ENCODE measurements around the gene TMBIM1.

The TMBIM1 gene

GRCh38 chr2:218260742-218261422, 31.4 kb downstream of the TMBIM1 start, which contains the start of gene GPBAR1:
Gene GPBAR1, plus strand, starts transcription at chr2:218261015. Its CDS starts 1,710 bp downstream, at chr2:218262725.
- H3K4me3 ChIP-seq (replicated peaks; ENCODE audit: low read depth, low read length), result no peak within 1 kb of the TSS
- no peak for DNase-seq (ENCODE audit: extremely low read depth, insufficient read length)
- H3K36me3 ChIP-seq (ENCODE audit: control insufficient read depth, insufficient read depth, low read length), result peaks cover 26% of the 10 kb centered on the region
- H3K27me3 ChIP-seq (replicated peaks; ENCODE audit: control insufficient read depth, insufficient read depth, low read length), result no peaks in the 10 kb centered on the region
- TF ChIP-seq, protein P1, sequence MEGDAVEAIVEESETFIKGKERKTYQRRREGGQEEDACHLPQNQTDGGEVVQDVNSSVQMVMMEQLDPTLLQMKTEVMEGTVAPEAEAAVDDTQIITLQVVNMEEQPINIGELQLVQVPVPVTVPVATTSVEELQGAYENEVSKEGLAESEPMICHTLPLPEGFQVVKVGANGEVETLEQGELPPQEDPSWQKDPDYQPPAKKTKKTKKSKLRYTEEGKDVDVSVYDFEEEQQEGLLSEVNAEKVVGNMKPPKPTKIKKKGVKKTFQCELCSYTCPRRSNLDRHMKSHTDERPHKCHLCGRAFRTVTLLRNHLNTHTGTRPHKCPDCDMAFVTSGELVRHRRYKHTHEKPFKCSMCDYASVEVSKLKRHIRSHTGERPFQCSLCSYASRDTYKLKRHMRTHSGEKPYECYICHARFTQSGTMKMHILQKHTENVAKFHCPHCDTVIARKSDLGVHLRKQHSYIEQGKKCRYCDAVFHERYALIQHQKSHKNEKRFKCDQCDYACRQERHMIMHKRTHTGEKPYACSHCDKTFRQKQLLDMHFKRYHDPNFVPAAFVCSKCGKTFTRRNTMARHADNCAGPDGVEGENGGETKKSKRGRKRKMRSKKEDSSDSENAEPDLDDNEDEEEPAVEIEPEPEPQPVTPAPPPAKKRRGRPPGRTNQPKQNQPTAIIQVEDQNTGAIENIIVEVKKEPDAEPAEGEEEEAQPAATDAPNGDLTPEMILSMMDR (IDR thresholded peaks at IDR 0.05; ENCODE audit: insufficient read depth, low read length, poor library complexity, severe bottlenecking), result no peak

DNA sequence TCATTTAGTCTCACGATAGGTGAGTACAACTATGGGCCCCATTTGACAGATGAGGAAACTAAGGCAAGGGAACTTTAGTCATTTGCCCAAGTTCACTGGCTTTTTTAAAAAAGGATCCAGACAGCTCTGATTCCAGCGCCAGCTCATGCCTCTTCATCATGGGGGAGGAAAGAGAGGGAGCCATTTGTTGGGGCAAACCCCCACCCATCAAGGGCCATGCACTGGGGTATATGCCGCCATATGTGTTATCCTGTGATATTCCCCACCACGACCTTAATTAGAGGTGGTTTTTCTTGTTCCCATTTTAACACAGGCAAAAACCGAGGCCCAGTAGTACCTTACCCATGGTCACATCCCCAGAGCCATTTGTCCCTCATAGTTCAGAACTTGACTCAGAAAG, 32.1 kb downstream of the TMBIM1 start:
- TF ChIP-seq, protein P1 (IDR thresholded peaks at IDR 0.05; ENCODE audit: insufficient read depth, low read length, poor library complexity, severe bottlenecking), result no peak

GRCh38 chr2:218259099-218259961, 33.0 kb downstream of the TMBIM1 start:
- Histone ChIP-seq H3K4me3 (replicated peaks; ENCODE audit: low read depth, low read length) (no peak overlapping the region), H3K36me3 (ENCODE audit: control insufficient read depth, insufficient read depth, low read length) (peaks cover 21% of the 10 kb centered on the region)
- no peak for DNase-seq (ENCODE audit: extremely low read depth, insufficient read length)

More for the DNA sequence above, 32.1 kb downstream of the TMBIM1 start:
- no peak overlapping the region for H3K4me3 ChIP-seq (replicated peaks; ENCODE audit: low read depth, low read length)
- DNase-seq (ENCODE audit: extremely low read depth, insufficient read length), result no peak
- peaks cover 23% of the 10 kb centered on the region for H3K36me3 ChIP-seq (ENCODE audit: control insufficient read depth, insufficient read depth, low read length)
- no peaks in the 10 kb centered on the region for H3K27me3 ChIP-seq (replicated peaks; ENCODE audit: control insufficient read depth, insufficient read depth, low read length)

GRCh38 chr2:218257390-218257981, 34.8 kb downstream of the TMBIM1 start:
- TF ChIP-seq, protein P1 (IDR thresholded peaks at IDR 0.05; ENCODE audit: insufficient read depth, low read length, poor library complexity, severe bottlenecking), result peak; percentile 76
- peak; percentile 54 for DNase-seq (ENCODE audit: extremely low read depth, insufficient read length)

More at GRCh38 chr2:218259099-218259961, 33.0 kb downstream of the TMBIM1 start:
- TF ChIP-seq, protein P1 (IDR thresholded peaks at IDR 0.05; ENCODE audit: insufficient read depth, low read length, poor library complexity, severe bottlenecking), result no peak
- no peaks in the 10 kb centered on the region for H3K27me3 ChIP-seq (replicated peaks; ENCODE audit: control insufficient read depth, insufficient read depth, low read length)

DNA sequence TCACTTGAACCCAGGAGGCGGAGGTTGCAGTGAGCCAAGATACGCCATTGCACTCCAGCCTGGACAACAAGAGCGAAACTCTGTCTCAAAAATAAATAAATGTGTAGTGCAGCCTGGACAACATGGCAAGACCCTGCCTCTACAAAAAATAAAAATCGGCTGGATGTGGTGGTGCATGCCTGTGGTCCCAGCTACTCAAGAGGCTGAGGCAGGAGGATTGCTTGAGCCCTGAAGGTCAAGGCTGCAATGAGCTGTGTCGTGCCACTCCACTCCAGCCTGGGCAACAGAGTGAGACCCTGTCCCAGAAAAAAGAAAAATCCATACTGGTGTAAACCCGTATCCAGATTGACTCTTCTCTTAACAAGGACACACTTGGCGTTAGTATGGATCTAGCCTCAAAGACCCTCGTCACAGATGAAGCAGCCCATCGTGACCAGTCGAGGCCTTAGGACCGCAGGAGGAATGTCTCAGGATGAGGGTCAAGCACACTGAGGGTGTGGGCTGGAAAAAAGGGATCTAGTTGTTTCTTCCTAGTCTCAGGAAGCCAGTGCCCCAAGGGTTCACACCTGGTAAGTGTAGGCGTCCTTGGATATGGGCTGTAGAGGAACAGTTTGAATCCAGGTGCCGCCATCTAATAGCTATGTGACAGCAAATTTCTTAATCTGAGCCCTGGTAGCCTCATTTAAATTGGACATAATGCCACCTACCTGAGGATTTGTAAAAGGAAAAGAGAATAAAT, 35.5 kb downstream of the TMBIM1 start:
- H3K4me3 ChIP-seq (replicated peaks; ENCODE audit: low read depth, low read length), result no peak overlapping the region
- H3K36me3 ChIP-seq (ENCODE audit: control insufficient read depth, insufficient read depth, low read length), result peaks cover 27% of the 10 kb centered on the region
- no peaks in the 10 kb centered on the region for H3K27me3 ChIP-seq (replicated peaks; ENCODE audit: control insufficient read depth, insufficient read depth, low read length)
- DNase-seq (ENCODE audit: extremely low read depth, insufficient read length), result no peak
- TF ChIP-seq, protein P1 (IDR thresholded peaks at IDR 0.05; ENCODE audit: insufficient read depth, low read length, poor library complexity, severe bottlenecking), result no peak

More at GRCh38 chr2:218257390-218257981, 34.8 kb downstream of the TMBIM1 start:
- H3K4me3 ChIP-seq (replicated peaks; ENCODE audit: low read depth, low read length), result no peak overlapping the region
- peaks cover 22% of the 10 kb centered on the region for H3K36me3 ChIP-seq (ENCODE audit: control insufficient read depth, insufficient read depth, low read length)
- no peaks in the 10 kb centered on the region for H3K27me3 ChIP-seq (replicated peaks; ENCODE audit: control insufficient read depth, insufficient read depth, low read length)
